Measurements from ENCODE around the gene MRPS11. TPM values are rescaled to one million over a fixed set of nuclear protein-coding genes. Genes with fewer than 3 reads are reported as not detected.

The MRPS11 gene
- total and polyA plus RNA-seq, 2 of the 4 experiments (the other 2 are of a cell fraction), result 66.1 to 87.8 TPM

DNA sequence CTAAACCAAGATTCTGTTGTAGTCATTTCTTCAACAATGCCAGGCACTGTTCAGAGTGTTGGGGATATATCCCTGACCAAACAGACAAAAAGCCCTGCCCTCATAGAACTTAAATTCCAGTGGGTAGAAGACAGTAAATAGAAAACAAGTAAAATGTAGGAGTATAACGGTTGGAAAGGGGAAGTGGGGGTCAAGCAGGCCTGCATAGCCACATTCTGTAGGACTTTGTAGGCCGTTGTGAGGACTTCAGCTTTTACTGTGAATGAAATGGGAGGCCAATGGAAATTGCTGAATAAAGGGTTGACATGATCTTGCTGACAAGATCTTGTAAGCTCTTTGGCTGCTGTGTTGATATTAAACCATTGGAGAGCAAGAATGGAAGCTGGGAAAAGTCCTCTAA lies 1.8 kb downstream of the MRPS11 start:
- Histone ChIP-seq H3K9ac (ENCODE audit: low read depth, low read length) (no peak overlapping the region), H3K9me1 (ENCODE audit: insufficient read depth, low read length) (peaks cover 6% of the 10 kb centered on the region; the same call in 1 of the 2 replicates), H3K4me2 (ENCODE audit: low read depth, low read length) (no peak overlapping the region), H3K4me1 (ENCODE audit: control insufficient read depth, insufficient read depth, low read length) (peaks cover 7% of the 10 kb centered on the region), H3K9me3 (ENCODE audit: control insufficient read depth, insufficient read depth, low read length) (no peaks in the 10 kb centered on the region), H3K18ac (ENCODE audit: low read depth, low read length) (no peak overlapping the region), H4K20me1 (ENCODE audit: insufficient read depth, low read length) (0 out of 2 replicates have a peak, but pooled peaks cover 2% of the 10 kb centered on the region), H2BK120ac (ENCODE audit: low read depth, low read length) (no peak overlapping the region), H3K36me3 (ENCODE audit: control insufficient read depth, insufficient read depth, low read length) (peaks cover 13% of the 10 kb centered on the region), H3K27me3 (ENCODE audit: control insufficient read depth, insufficient read depth, low read length) (no peaks in the 10 kb centered on the region), H2BK5ac (ENCODE audit: low read depth, low read length, poor library complexity, severe bottlenecking) (no peak overlapping the region), H3K4ac (ENCODE audit: low read depth, low read length) (no peak overlapping the region), H3K4me3 (ENCODE audit: insufficient read depth, low read depth, low read length) (no peak overlapping the region), H2AFZ (replicated peaks; ENCODE audit: low read length, poor library complexity) (no peak overlapping the region), H3K27ac (ENCODE audit: insufficient read depth, low read length) (no peak overlapping the region), H3K23ac (ENCODE audit: low read depth, low read length) (no peak overlapping the region), H3K14ac (replicated peaks; ENCODE audit: low read depth, low read length) (no peak overlapping the region), H2BK15ac (ENCODE audit: low read depth, low read length) (no peak overlapping the region), H2AK9ac (replicated peaks; ENCODE audit: low read depth, low read length, poor library complexity) (no peak overlapping the region), H2BK20ac (ENCODE audit: low read depth, low read length) (no peak overlapping the region), H3K79me1 (ENCODE audit: low read depth in 1 of 2, low read length in 2 of 2) (peaks cover 29 to 46% of the 10 kb centered on the region in 2 experiments), H4K8ac (ENCODE audit: low read depth in 2 of 2, low read length in 2 of 2) (no peak overlapping the region), H4K91ac (ENCODE audit: insufficient read depth, low read depth, low read length) (no peak overlapping the region), H2AK5ac (ENCODE audit: low read depth, low read length) (no peak overlapping the region), H3K56ac (ENCODE audit: extremely low read depth, insufficient read depth, low read length) (no peak overlapping the region), H4K5ac (ENCODE audit: low read depth, low read length) (no peak overlapping the region)
- ChIA-PET CTCF (no interaction called here), POLR2A (ENCODE audit: unreplicated experiment) (no interaction called here)
- DNase-seq (no peak), ATAC-seq (ENCODE audit: low read depth) (no peak)
- dilution Hi-C loops (cut with HindIII; ENCODE audit: low sequenced_read_pairs, unreplicated experiment), result no loop called here
- TF ChIP-seq MXI1 (IDR thresholded peaks at IDR 0.05; ENCODE audit: borderline replicate concordance, low read depth, low read length) (no peak), SMC3 (IDR thresholded peaks at IDR 0.05; ENCODE audit: low read depth, low read length) (no peak), MAFK (IDR thresholded peaks at IDR 0.05; ENCODE audit: low read depth, low read length) (no peak), FOS (IDR thresholded peaks at IDR 0.05; ENCODE audit: low read depth, low read length) (no peak), RAD21 (IDR thresholded peaks at IDR 0.05; ENCODE audit: low read length) (no peak), POLR2A (IDR thresholded peaks at IDR 0.05; ENCODE audit: low read depth, low read length) (no peak), BHLHE40 (IDR thresholded peaks at IDR 0.05; ENCODE audit: low read depth, low read length) (no peak), RFX5 (IDR thresholded peaks at IDR 0.05; ENCODE audit: low read depth, low read length) (no peak), NFE2L2 (IDR thresholded peaks at IDR 0.05; ENCODE audit: low read depth, low read length) (no peak), RCOR1 (IDR thresholded peaks at IDR 0.05; ENCODE audit: insufficient replicate concordance, low read length) (no peak)
- TF ChIP-seq, protein P1, sequence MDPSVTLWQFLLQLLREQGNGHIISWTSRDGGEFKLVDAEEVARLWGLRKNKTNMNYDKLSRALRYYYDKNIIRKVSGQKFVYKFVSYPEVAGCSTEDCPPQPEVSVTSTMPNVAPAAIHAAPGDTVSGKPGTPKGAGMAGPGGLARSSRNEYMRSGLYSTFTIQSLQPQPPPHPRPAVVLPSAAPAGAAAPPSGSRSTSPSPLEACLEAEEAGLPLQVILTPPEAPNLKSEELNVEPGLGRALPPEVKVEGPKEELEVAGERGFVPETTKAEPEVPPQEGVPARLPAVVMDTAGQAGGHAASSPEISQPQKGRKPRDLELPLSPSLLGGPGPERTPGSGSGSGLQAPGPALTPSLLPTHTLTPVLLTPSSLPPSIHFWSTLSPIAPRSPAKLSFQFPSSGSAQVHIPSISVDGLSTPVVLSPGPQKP (IDR thresholded peaks at IDR 0.05; ENCODE audit: borderline replicate concordance, low read depth, low read length), result no peak
- TF ChIP-seq, protein P2, sequence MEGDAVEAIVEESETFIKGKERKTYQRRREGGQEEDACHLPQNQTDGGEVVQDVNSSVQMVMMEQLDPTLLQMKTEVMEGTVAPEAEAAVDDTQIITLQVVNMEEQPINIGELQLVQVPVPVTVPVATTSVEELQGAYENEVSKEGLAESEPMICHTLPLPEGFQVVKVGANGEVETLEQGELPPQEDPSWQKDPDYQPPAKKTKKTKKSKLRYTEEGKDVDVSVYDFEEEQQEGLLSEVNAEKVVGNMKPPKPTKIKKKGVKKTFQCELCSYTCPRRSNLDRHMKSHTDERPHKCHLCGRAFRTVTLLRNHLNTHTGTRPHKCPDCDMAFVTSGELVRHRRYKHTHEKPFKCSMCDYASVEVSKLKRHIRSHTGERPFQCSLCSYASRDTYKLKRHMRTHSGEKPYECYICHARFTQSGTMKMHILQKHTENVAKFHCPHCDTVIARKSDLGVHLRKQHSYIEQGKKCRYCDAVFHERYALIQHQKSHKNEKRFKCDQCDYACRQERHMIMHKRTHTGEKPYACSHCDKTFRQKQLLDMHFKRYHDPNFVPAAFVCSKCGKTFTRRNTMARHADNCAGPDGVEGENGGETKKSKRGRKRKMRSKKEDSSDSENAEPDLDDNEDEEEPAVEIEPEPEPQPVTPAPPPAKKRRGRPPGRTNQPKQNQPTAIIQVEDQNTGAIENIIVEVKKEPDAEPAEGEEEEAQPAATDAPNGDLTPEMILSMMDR (conservative IDR thresholded peaks at IDR 0.05; ENCODE audit: low read depth, low read length), result no peak
- TF ChIP-seq, protein P3, sequence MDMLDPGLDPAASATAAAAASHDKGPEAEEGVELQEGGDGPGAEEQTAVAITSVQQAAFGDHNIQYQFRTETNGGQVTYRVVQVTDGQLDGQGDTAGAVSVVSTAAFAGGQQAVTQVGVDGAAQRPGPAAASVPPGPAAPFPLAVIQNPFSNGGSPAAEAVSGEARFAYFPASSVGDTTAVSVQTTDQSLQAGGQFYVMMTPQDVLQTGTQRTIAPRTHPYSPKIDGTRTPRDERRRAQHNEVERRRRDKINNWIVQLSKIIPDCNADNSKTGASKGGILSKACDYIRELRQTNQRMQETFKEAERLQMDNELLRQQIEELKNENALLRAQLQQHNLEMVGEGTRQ (IDR thresholded peaks at IDR 0.05; ENCODE audit: low read depth, low read length), result no peak
- intact Hi-C loops (cut with micrococcal nuclease), result no loop called here
- in situ Hi-C loops (cut with MboI; ENCODE audit: low sequenced_read_pairs), result loop anchor here (5.0 kb wide), 1 partner anchor 148 kb away; no protein-coding TSS in a partner anchor
- BruUV-seq (replicated peaks), result no TSS peak
- 100% methylated on average over 2 of the region's 2 CpGs; no CpG with 5 or more reads in 1 of the 2 experiments for WGBS, 2 experiments (ENCODE audit: extremely low coverage in 2 of 2, insufficient read length in 1 of 2)

Data from IMR-90 (cell line).